Cerebellar cortex (tissue), 1 donor: ENCODE results near the gene THSD4.
A peak's percentile ranks its signal among the peaks of the same experiment; 100 is the strongest.
"Not testable (repeated sequence)": the region's sequence is repeated elsewhere in the genome, so short reads cannot be mapped to it uniquely, and the experiment has no call there.

Experiments used
- DNase-seq: peaks from one replicate; pipeline ENCODE4 v3.0.0-alpha.2; 2015; ENCODE audit warnings: low spot score

THSD4 gene

GRCh38 chr15:71384501-71384900 is 269.2 kb downstream of the THSD4 start:
- DNase-seq, result no peak

- no peak for DNase-seq
Observed at GRCh38 chr15:71385026-71385425, 269.8 kb downstream of the THSD4 start.

- DNase-seq, result no peak
Observed at GRCh38 chr15:71385457-71385856, 270.2 kb downstream of the THSD4 start.

- DNase-seq, result no peak
Observed at GRCh38 chr15:71386005-71386404, 270.7 kb downstream of the THSD4 start.

GRCh38 chr15:71386448-71387236 is 271.4 kb downstream of the THSD4 start:
- DNase-seq, result peak; percentile 9

- DNase-seq, result no peak
Observed at GRCh38 chr15:71387810-71388209, 272.5 kb downstream of the THSD4 start.

GRCh38 chr15:71390096-71390495 is 274.8 kb downstream of the THSD4 start:
- DNase-seq, result no peak

GRCh38 chr15:71391421-71392088 is 276.3 kb downstream of the THSD4 start:
- no peak for DNase-seq

- no peak for DNase-seq
Observed at GRCh38 chr15:71392861-71393283, 277.6 kb downstream of the THSD4 start.

GRCh38 chr15:71393383-71393782 is 278.1 kb downstream of the THSD4 start:
- no peak for DNase-seq

GRCh38 chr15:71396536-71397125 is 281.4 kb downstream of the THSD4 start:
- DNase-seq, result no peak

GRCh38 chr15:71397377-71397776 is 282.1 kb downstream of the THSD4 start:
- DNase-seq, result no peak

GRCh38 chr15:71400294-71400693 is 285.0 kb downstream of the THSD4 start:
- DNase-seq, result no peak

GRCh38 chr15:71401728-71402127 is 286.5 kb downstream of the THSD4 start:
- not testable (repeated sequence) for DNase-seq

GRCh38 chr15:71409541-71409940 is 294.3 kb downstream of the THSD4 start:
- no peak for DNase-seq

GRCh38 chr15:71410347-71410746 is 295.1 kb downstream of the THSD4 start:
- DNase-seq, result no peak

GRCh38 chr15:71411538-71412482 is 296.5 kb downstream of the THSD4 start:
- no peak for DNase-seq

- no peak for DNase-seq
Observed at GRCh38 chr15:71413419-71413818, 298.1 kb downstream of the THSD4 start.

- DNase-seq, result no peak
Observed at GRCh38 chr15:71414853-71415252, 299.6 kb downstream of the THSD4 start.

- DNase-seq, result no peak
Observed at GRCh38 chr15:71422530-71423259, 307.4 kb downstream of the THSD4 start.

- no peak for DNase-seq
Observed at GRCh38 chr15:71424765-71425164, 309.5 kb downstream of the THSD4 start.
